PC-9 (cell line): Measurements from ENCODE around the gene QSER1. TPM values are rescaled to one million over a fixed set of nuclear protein-coding genes. Genes with fewer than 3 reads are reported as not detected.

Experiments
- BruUV-seq: library from RNA; stranded (reverse); fragments of 400-500 nt; replicated peaks from 2 replicates; lab custom pipeline; 2021; lab: Mats Ljungman, UMichigan
- CTCF ChIA-PET: fragments of 300-600 bp; sonication (Branson Sonifier 250); formaldehyde crosslinking; loops from one replicate; lab custom pipeline; 2022; ENCODE audit warnings: antibody characterized with exemption; lab: Charles Lee
- POLR2A ChIA-PET: fragments of 300-600 bp; sonication (Branson Sonifier 250); formaldehyde crosslinking; loops from one replicate; lab custom pipeline; 2022; ENCODE audit warnings: antibody characterized with exemption; ENCODE audit not compliant: unreplicated experiment; lab: Charles Lee
- DNase-seq, 2 experiments: peaks; one replicate each; pipeline versions ENCODE4 v3.0.0 to v3.0.0-alpha.2; 2015 to 2022; ENCODE audit warnings: mixed read lengths in 1 of 2
- H2AFZ ChIP-seq: fragments of 200-600 bp; sonication (generic); 2 replicates; pipeline ENCODE4 v1.8.1; 2017; ENCODE audit warnings: antibody characterized with exemption
- H3F3A ChIP-seq: fragments of 200-600 bp; sonication (generic); 2 replicates; pipeline ENCODE4 v1.8.1; 2017; ENCODE audit warnings: antibody characterized with exemption, mild to moderate bottlenecking, low read depth; ENCODE audit not compliant: insufficient read depth
- H3K27ac ChIP-seq: fragments of 200-600 bp; sonication (generic); 2 replicates; pipeline ENCODE4 v1.6.1; 2016; ENCODE audit warnings: mixed run types
- H3K27me3 ChIP-seq: fragments of 200-600 bp; sonication (generic); 2 replicates; pipeline ENCODE4 v1.6.1; 2016; ENCODE audit warnings: low read depth, mixed run types; ENCODE audit not compliant: insufficient read depth
- H3K36me3 ChIP-seq: fragments of 200-600 bp; sonication (generic); 2 replicates; pipeline ENCODE4 v1.6.1; 2016; ENCODE audit warnings: low read depth, mixed run types
- H3K4me1 ChIP-seq: fragments of 200-600 bp; sonication (generic); replicated peaks from 2 replicates; pipeline ENCODE4 v1.6.1; 2016; ENCODE audit warnings: mixed run types; ENCODE audit not compliant: insufficient read depth
- H3K4me2 ChIP-seq: fragments of 200-600 bp; sonication (generic); 2 replicates; pipeline ENCODE4 v1.6.1; 2017; ENCODE audit warnings: mixed run types
- H3K4me3 ChIP-seq: fragments of 200-600 bp; sonication (generic); 2 replicates; pipeline ENCODE4 v1.6.1; 2016; ENCODE audit warnings: mixed run types
- H3K79me2 ChIP-seq: fragments of 200-600 bp; sonication (generic); 2 replicates; pipeline ENCODE4 v1.6.1; 2017; ENCODE audit warnings: low read depth, mixed run types
- H3K9me2 ChIP-seq: fragments of 200-600 bp; sonication (generic); 2 replicates; pipeline ENCODE4 v1.8.1; 2017; ENCODE audit warnings: mild to moderate bottlenecking; ENCODE audit not compliant: insufficient read depth
- H3K9me3 ChIP-seq: fragments of 200-600 bp; sonication (generic); 2 replicates; pipeline ENCODE4 v1.8.1; 2016; ENCODE audit warnings: low read depth; ENCODE audit not compliant: insufficient read depth
- H4K20me1 ChIP-seq: fragments of 200-600 bp; sonication (generic); 2 replicates; pipeline ENCODE4 v1.8.1; 2017; ENCODE audit not compliant: insufficient read depth
- EZH2 ChIP-seq: fragments of 200-600 bp; sonication (generic); IDR thresholded peaks from 2 replicates; pipeline ENCODE4 v1.8.0; 2017; ENCODE audit warnings: antibody characterized with exemption, low read depth
- intact Hi-C: fragments of 100-400 bp; cut with micrococcal nuclease; formaldehyde crosslinking; loops from one replicate; pipeline ENCODE4 v1.10.0; 2022; ENCODE audit not compliant: unreplicated experiment
- total RNA-seq: library from RNA; stranded (reverse); gene quantifications from 2 replicates; pipeline ENCODE4 v1.2.3, GENCODE V29; 2021
- TF ChIP-seq, protein P1 (sequence below): fragments of 200-600 bp; sonication (generic); conservative IDR thresholded peaks from 2 replicates; pipeline ENCODE4 v1.6.1; 2017; ENCODE audit warnings: mixed run types, antibody characterized with exemption, mild to moderate bottlenecking, moderate library complexity

The QSER1 gene
- total RNA-seq, 1 experiment from 2014 or later = 60.2 TPM

DNA sequence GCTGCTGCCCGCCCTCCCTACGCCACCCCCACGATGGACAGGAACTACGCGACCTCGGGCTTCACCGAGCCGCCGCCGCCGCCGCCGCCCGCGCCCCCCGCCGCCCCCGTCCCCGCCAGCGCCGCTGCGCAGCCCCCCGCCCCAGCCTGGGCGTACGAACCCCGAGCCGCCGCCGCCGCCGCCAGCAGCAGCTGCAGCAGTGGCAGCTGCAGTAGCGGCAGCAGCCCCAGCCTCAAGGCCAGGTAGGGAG lies 407 bp downstream of the QSER1 start:
- TF ChIP-seq EZH2 = no peak
- TF ChIP-seq, protein P1, sequence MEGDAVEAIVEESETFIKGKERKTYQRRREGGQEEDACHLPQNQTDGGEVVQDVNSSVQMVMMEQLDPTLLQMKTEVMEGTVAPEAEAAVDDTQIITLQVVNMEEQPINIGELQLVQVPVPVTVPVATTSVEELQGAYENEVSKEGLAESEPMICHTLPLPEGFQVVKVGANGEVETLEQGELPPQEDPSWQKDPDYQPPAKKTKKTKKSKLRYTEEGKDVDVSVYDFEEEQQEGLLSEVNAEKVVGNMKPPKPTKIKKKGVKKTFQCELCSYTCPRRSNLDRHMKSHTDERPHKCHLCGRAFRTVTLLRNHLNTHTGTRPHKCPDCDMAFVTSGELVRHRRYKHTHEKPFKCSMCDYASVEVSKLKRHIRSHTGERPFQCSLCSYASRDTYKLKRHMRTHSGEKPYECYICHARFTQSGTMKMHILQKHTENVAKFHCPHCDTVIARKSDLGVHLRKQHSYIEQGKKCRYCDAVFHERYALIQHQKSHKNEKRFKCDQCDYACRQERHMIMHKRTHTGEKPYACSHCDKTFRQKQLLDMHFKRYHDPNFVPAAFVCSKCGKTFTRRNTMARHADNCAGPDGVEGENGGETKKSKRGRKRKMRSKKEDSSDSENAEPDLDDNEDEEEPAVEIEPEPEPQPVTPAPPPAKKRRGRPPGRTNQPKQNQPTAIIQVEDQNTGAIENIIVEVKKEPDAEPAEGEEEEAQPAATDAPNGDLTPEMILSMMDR = no peak
- no peaks in the 10 kb centered on the region for H3K9me2 ChIP-seq
- H2AFZ ChIP-seq = peak overlapping the region; percentile 95
- peaks cover 60% of the 10 kb centered on the region for H3K79me2 ChIP-seq
- H3K4me1 ChIP-seq = peaks cover 36% of the 10 kb centered on the region
- BruUV-seq = no TSS peak
- peaks cover 31% of the 10 kb centered on the region; the same call in 1 of the 2 replicates for H3F3A ChIP-seq
- intact Hi-C loops = loop anchor here (5.0 to 10.0 kb wide), 3 partner anchors 86 to 308 kb away; partner anchors contain the start of gene EIF3M
- H3K27ac ChIP-seq = peak overlapping the region; percentile 63
- H3K4me3 ChIP-seq = peak overlapping the region; percentile 91
- peak overlapping the region; percentile 77 for H3K4me2 ChIP-seq
- no peak for DNase-seq
- POLR2A ChIA-PET = interaction anchor here (0.6 kb wide), 2 partner anchors 90 to 267 kb away, joined by 4 read pairs; no protein-coding TSS in a partner anchor
- H3K9me3 ChIP-seq = no peaks in the 10 kb centered on the region
- CTCF ChIA-PET = no interaction called here
- H4K20me1 ChIP-seq = peaks cover 13% of the 10 kb centered on the region
- no peaks in the 10 kb centered on the region for H3K27me3 ChIP-seq
- peaks cover 7% of the 10 kb centered on the region; the same call in 1 of the 2 replicates for H3K36me3 ChIP-seq

DNA sequence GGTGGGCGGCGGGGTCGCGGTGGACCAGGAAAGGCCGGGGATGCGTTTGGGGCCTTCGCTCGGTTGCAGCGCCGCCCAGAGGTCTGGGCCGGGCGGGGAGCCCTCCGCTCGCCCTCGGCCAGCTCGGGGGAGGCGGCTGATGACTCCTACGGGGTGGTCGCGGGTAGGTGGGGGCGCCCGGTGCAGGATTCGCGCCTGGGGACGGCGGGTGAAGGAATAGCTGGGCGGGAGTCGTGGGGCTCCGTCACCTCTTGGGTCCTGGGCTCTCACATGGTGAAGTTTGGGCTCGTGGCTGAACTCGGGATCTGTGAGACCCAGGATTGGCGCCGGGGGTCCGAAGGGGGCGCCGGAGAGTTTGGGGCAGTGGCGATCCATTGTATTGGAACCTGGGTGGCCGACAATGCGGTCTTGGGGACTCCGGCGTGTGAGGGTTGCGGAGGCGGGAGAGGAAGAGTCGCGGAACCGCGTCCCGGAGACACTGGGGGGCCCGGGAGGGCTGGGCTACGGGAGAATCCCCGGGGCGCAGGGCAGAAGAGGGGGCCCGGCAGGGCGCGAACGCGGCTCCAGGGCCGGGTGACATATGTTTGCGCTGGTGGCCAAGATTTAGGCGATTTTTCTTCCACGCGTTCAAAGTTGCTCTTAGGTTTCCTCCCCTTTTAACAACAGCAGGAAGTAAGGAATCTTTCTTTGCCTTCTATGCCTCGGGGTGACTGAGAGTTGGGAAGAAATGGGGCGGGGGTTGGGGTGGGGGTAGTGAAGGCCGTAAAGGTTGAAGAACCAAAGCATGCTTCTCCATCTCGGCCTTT lies 935 bp downstream of the QSER1 start:
- BruUV-seq = TSS peak; percentile 40
- peak overlapping the region; percentile 77 for H3K4me2 ChIP-seq
- peaks cover 34% of the 10 kb centered on the region for H3K4me1 ChIP-seq
- intact Hi-C loops = loop anchor here (2.0 to 10.0 kb wide), 4 partner anchors 63 to 309 kb away; partner anchors contain the start of gene EIF3M
- peak overlapping the region; percentile 91 for H3K4me3 ChIP-seq
- ChIA-PET CTCF (interaction anchor here (1.8 kb wide), 1 partner anchor 84 kb away, joined by 7 read pairs; no protein-coding TSS in a partner anchor), POLR2A (interaction anchor here (0.5 to 0.6 kb wide), 4 partner anchors 12 to 535 kb away, joined by 3 to 4 read pairs (median 3); no protein-coding TSS in a partner anchor)
- H3K27me3 ChIP-seq = no peaks in the 10 kb centered on the region
- H3K36me3 ChIP-seq = peaks cover 7% of the 10 kb centered on the region; the same call in 1 of the 2 replicates
- TF ChIP-seq EZH2 = no peak
- TF ChIP-seq, protein P1 = no peak; the same call in 1 of the 2 replicates
- H2AFZ ChIP-seq = peak overlapping the region; percentile 95
- H3K27ac ChIP-seq = peak overlapping the region; percentile 63
- H3K79me2 ChIP-seq = peaks cover 65% of the 10 kb centered on the region
- DNase-seq = peak in 1 of 2 experiments; percentile 50
- peaks cover 30% of the 10 kb centered on the region; the same call in 1 of the 2 replicates for H3F3A ChIP-seq
- no peaks in the 10 kb centered on the region for H3K9me2 ChIP-seq
- H3K9me3 ChIP-seq = no peaks in the 10 kb centered on the region
- H4K20me1 ChIP-seq = peaks cover 13% of the 10 kb centered on the region

DNA sequence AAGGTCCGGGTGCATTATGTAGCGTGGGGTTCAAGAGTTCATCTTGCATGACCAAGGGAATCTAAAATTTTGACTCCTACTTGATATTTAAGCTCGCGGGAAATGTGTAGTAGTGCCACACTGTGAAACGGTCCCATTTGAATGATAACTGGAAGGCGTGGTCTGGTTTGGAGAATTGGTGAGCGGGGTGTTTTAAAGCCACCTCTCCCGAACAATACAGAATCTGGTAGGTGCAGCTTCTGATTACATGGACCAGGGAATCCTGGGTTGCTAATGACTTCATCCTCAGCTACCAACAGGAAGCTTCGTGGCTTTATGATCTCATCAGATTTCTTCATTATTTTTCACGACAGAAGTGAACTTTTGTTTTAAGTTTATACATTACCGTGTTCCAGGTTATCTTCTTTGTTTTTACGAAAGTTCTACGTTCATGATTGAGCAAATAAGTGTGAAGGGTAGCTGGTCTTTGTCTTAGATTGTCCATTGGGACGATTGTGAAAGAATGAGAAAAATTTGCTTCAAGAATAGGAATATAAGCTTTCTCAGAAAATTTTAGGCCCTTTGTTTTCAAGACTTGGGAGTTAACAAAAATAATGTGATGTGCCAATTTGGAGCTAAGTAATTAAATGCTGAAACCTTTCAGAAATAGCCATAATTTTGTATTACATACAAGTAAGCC lies 1.7 kb downstream of the QSER1 start:
- TSS peak; percentile 38 for BruUV-seq
- TF ChIP-seq, protein P1 = no peak
- TF ChIP-seq EZH2 = no peak
- ChIA-PET POLR2A (interaction anchor here (0.5 to 0.7 kb wide), 10 partner anchors 37 to 1479 kb away, joined by 3 to 10 read pairs (median 4); partner anchors contain the start of gene PRRG4), CTCF (interaction anchor here (1.8 kb wide), 1 partner anchor 85 kb away, joined by 7 read pairs; no protein-coding TSS in a partner anchor)
- Histone ChIP-seq H3K4me2 (peak overlapping the region; percentile 77), H3K4me1 (peaks cover 27% of the 10 kb centered on the region), H2AFZ (peak overlapping the region; percentile 95), H3K27me3 (no peaks in the 10 kb centered on the region), H3K9me3 (no peaks in the 10 kb centered on the region), H4K20me1 (peaks cover 20% of the 10 kb centered on the region), H3K79me2 (peaks cover 73% of the 10 kb centered on the region), H3K4me3 (peak overlapping the region; percentile 91), H3K9me2 (no peaks in the 10 kb centered on the region), H3K36me3 (peaks cover 7% of the 10 kb centered on the region; the same call in 1 of the 2 replicates), H3F3A (peaks cover 23% of the 10 kb centered on the region; the same call in 1 of the 2 replicates), H3K27ac (peak overlapping the region; percentile 63)
- DNase-seq = peak; percentile 64 to 92
- intact Hi-C loops = loop anchor here (2.0 to 10.0 kb wide), 4 partner anchors 63 to 309 kb away; partner anchors contain the start of gene EIF3M
